ENCODE data around the gene PTPDC1. TPM values are rescaled to one million over a fixed set of nuclear protein-coding genes. Genes with fewer than 3 reads are reported as not detected.
"Not testable (repeated sequence)": the region's sequence is repeated elsewhere in the genome, so short reads cannot be mapped to it uniquely, and the experiment has no call there.

The PTPDC1 gene
- polyA plus RNA-seq, 1 experiment: 6.6 TPM

GRCh38 chr9:94085062-94085639 lies 887 bp downstream of the PTPDC1 start:
- H3K27me3 ChIP-seq (ENCODE audit: control insufficient read depth, insufficient read depth, low read length): no peaks in the 10 kb centered on the region
- H3K9me3 ChIP-seq (ENCODE audit: control insufficient read depth, insufficient read depth, low read length): no peaks in the 10 kb centered on the region; the same call in 1 of the 2 replicates
- no peak overlapping the region for H3K4me3 ChIP-seq (ENCODE audit: low read depth, low read length)
- TF ChIP-seq CTCF (IDR thresholded peaks at IDR 0.05; ENCODE audit: low read depth, low read length): no peak
- DNase-seq (ENCODE audit: low read depth, low spot score): no peak
- POLR2A ChIA-PET: interaction anchor here (0.7 to 1.2 kb wide), 3 partner anchors 13 to 923 kb away, joined by 3 to 4 read pairs (median 3); no protein-coding TSS in a partner anchor
- CTCF ChIA-PET: interaction anchor here (1.2 to 4.7 kb wide), 4 partner anchors 13 to 128 kb away, joined by 3 to 28 read pairs (median 6); no protein-coding TSS in a partner anchor
- H3K27ac ChIP-seq (ENCODE audit: low read depth, low read length): no peak overlapping the region

GRCh38 chr9:94086486-94087345 lies 2.5 kb downstream of the PTPDC1 start:
- Histone ChIP-seq H3K27ac (ENCODE audit: low read depth, low read length) (no peak overlapping the region), H3K27me3 (ENCODE audit: control insufficient read depth, insufficient read depth, low read length) (no peaks in the 10 kb centered on the region), H3K4me3 (ENCODE audit: low read depth, low read length) (no peak overlapping the region), H3K9me3 (ENCODE audit: control insufficient read depth, insufficient read depth, low read length) (no peaks in the 10 kb centered on the region; the same call in 1 of the 2 replicates)
- ChIA-PET POLR2A (interaction anchor here (1.2 kb wide), 1 partner anchor 80 kb away, joined by 3 read pairs; no protein-coding TSS in a partner anchor), CTCF (interaction anchor here (0.5 to 4.7 kb wide), 5 partner anchors 12 to 804 kb away, joined by 3 to 28 read pairs (median 3); no protein-coding TSS in a partner anchor)
- no peak for DNase-seq (ENCODE audit: low read depth, low spot score)
- no peak for TF ChIP-seq CTCF (IDR thresholded peaks at IDR 0.05; ENCODE audit: low read depth, low read length)

GRCh38 chr9:94094219-94095145 lies 10.2 kb downstream of the PTPDC1 start:
- H3K27ac ChIP-seq (ENCODE audit: low read depth, low read length); H3K27me3 ChIP-seq (ENCODE audit: control insufficient read depth, insufficient read depth, low read length); H3K4me3 ChIP-seq (ENCODE audit: low read depth, low read length); H3K9me3 ChIP-seq (ENCODE audit: control insufficient read depth, insufficient read depth, low read length); POLR2A ChIA-PET; CTCF ChIA-PET; DNase-seq (ENCODE audit: low read depth, low spot score): not testable (repeated sequence)

- TF ChIP-seq CTCF (IDR thresholded peaks at IDR 0.05; ENCODE audit: low read depth, low read length): no peak
- Histone ChIP-seq H3K27me3 (ENCODE audit: control insufficient read depth, insufficient read depth, low read length) (no peaks in the 10 kb centered on the region), H3K4me3 (ENCODE audit: low read depth, low read length) (no peak overlapping the region), H3K9me3 (ENCODE audit: control insufficient read depth, insufficient read depth, low read length) (no peaks in the 10 kb centered on the region), H3K27ac (ENCODE audit: low read depth, low read length) (peak overlapping the region; percentile 57)
- ChIA-PET POLR2A (interaction anchor here (1.0 to 1.5 kb wide), 4 partner anchors 12 to 70 kb away, joined by 4 to 12 read pairs (median 6); no protein-coding TSS in a partner anchor), CTCF (interaction anchor here (0.8 to 1.2 kb wide), 3 partner anchors 31 to 83 kb away, joined by 3 to 4 read pairs (median 4); no protein-coding TSS in a partner anchor)
- DNase-seq (ENCODE audit: low read depth, low spot score): no peak
Observed at GRCh38 chr9:94096819-94097577, 12.7 kb downstream of the PTPDC1 start.

All from AG04450 (cell line).